Measurements from ENCODE around the gene CTNNAL1. TPM values are rescaled to one million over a fixed set of nuclear protein-coding genes. Genes with fewer than 3 reads are reported as not detected.

The CTNNAL1 gene
- total RNA-seq, 6 experiments from 2014 or later: 12.0 to 26.4 (median 20.3) TPM

DNA sequence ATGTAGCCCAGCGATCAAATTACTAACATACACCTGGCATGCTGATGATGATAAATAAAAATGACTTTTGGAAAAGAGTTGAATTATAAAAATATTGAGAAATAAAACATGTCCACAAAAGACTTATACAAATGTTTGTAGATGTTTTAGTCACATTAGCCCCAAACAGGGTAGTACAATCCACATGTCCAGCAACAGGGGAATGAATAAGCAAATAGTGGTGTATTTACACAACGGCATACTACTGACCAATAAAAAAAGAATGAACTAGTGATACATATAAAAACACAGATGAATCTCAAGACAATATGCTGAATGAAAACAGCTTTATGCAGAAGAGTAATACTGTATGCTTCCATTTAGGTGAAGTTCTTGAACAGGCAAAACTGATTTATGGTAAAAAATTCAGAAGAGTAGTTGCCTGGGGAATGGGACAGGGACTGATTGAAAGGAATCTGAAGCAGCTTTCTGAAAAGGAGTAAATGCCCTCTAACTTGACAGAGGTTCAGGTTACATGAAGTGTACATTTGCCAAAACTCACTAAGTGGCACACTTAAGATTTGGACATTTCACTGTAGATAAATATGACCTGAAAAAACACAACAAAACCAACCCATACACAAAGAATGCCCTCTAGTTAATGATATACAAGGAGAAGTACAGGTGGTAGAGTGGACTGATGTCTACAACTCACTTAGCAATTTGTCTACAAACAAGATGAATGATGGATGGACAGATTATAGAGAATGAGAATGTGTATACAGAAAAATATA is 115.8 kb downstream of the CTNNAL1 start:
- Histone ChIP-seq H3K4me3 (no peak overlapping the region), H3K27me3 (no peaks in the 10 kb centered on the region), H3K36me3 (peaks cover 0 to 44% (median 3%) of the 10 kb centered on the region in 4 donors), H3K9me3 (no peaks in the 10 kb centered on the region), H3K4me1 (peaks cover 0 to 36% (median 8%) of the 10 kb centered on the region in 4 donors), H3K27ac (peak overlapping the region in 1 of 3 donors; percentile 38)
- intact Hi-C loops (cut with DNase I): no loop called here
- TF ChIP-seq POLR2A (IDR thresholded peaks at IDR 0.05): no peak
- TF ChIP-seq, protein P1, sequence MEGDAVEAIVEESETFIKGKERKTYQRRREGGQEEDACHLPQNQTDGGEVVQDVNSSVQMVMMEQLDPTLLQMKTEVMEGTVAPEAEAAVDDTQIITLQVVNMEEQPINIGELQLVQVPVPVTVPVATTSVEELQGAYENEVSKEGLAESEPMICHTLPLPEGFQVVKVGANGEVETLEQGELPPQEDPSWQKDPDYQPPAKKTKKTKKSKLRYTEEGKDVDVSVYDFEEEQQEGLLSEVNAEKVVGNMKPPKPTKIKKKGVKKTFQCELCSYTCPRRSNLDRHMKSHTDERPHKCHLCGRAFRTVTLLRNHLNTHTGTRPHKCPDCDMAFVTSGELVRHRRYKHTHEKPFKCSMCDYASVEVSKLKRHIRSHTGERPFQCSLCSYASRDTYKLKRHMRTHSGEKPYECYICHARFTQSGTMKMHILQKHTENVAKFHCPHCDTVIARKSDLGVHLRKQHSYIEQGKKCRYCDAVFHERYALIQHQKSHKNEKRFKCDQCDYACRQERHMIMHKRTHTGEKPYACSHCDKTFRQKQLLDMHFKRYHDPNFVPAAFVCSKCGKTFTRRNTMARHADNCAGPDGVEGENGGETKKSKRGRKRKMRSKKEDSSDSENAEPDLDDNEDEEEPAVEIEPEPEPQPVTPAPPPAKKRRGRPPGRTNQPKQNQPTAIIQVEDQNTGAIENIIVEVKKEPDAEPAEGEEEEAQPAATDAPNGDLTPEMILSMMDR (IDR thresholded peaks at IDR 0.05): no peak
- WGBS (ENCODE audit: insufficient coverage, low coverage, low lambda C conversion rate, missing lambda C conversion rate): 75% methylated on average over 2 of the region's 2 CpGs
- DNase-seq: no peak
- ATAC-seq: peak; percentile 37 to 64 (median 54)

DNA sequence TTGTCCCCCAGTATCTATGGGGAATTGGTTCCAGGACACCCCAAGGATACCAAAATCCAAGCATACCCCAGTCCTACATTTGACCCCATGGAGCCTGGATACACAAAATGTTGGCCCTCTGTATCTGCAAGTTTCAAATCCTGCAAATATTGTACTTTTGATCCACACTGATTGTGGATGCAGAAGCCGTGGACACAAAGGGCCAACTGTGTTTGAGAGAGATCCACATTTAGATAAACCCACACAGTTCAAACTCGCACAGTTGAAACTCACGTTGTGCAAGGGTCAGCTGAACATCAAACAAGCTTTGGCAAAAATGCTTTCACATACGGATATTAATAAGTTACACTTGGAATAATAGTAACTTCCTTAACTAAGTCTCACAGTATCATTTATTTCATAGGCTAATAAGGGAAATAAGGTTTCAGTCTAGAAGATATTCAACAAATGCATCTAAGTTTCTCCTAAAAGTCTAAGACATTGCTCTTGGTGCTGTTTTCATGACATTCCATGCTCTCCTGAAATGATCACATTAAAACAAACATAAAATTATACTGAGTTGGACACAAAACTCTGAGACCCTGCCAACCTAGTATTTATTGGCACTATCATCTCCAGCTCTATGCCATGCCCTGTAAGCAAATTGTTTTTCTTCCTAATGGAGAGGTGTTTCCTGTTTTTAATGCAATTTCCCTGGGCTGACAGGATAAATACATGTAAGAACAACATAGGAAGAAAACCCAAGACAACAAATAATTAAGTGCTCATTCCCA is 118.9 kb downstream of the CTNNAL1 start:
- intact Hi-C loops (cut with DNase I): no loop called here
- Histone ChIP-seq H3K9me3 (no peaks in the 10 kb centered on the region), H3K36me3 (peaks cover 0 to 45% (median 6%) of the 10 kb centered on the region in 4 donors), H3K27ac (peak overlapping the region; percentile 39 to 79 (median 70)), H3K27me3 (no peaks in the 10 kb centered on the region), H3K4me1 (peaks cover 0 to 41% (median 8%) of the 10 kb centered on the region in 4 donors), H3K4me3 (no peak overlapping the region)
- 48% methylated on average over 4 of the region's 4 CpGs for WGBS (ENCODE audit: insufficient coverage, low coverage, low lambda C conversion rate, missing lambda C conversion rate)
- DNase-seq (peak in 1 of 3 donors; percentile 72), ATAC-seq (peak; percentile 85 to 93 (median 88))
- TF ChIP-seq POLR2A (IDR thresholded peaks at IDR 0.05): no peak

MicroRNA genes within 50 kb of the gene (microRNA counts, 767-probe panel; counts per million panel counts)
- microRNA hsa-miR-32-5p: 237 counts per million

Small RNAs within 50 kb of the gene (microRNA-seq; reads per million reads assigned to microRNA genes)
- gene MIR32: 270 to 294 reads per million in 2 donors

Small RNAs within 50 kb of the gene (small RNA-seq; reads per million reads assigned to genes)
- gene MIR32: 0.77 to 1.0 reads per million in 2 experiments
- gene RF00019: 0 reads per million in 2 experiments

Other genes starting within 250 kb of the CTNNAL1 start
- not detected for gene ACTL7B, start 157.5 kb downstream of the CTNNAL1 start, total RNA-seq
- not detected for gene ACTL7A, start 151.2 kb downstream of the CTNNAL1 start, total RNA-seq
- gene ELP1, start 79.4 kb downstream of the CTNNAL1 start, total RNA-seq: 10 to 100 TPM; 10.4 to 20.6 (median 13.0) TPM
- 1 to 10 TPM; 5.2 to 8.3 (median 6.8) TPM for gene ABITRAM, start 79.1 kb downstream of the CTNNAL1 start, total RNA-seq
- gene TMEM245, start 106.4 kb upstream of the CTNNAL1 start, total RNA-seq: 10 to 100 TPM; 24.7 to 39.5 (median 36.8) TPM
- not detected for gene FRRS1L, start 153.8 kb upstream of the CTNNAL1 start, total RNA-seq

Data from right lobe of liver (tissue), 6 donors.